Peyer's patch (tissue), 4 donors: ENCODE results near the gene ZNF516. TPM values are rescaled to one million over a fixed set of nuclear protein-coding genes. Genes with fewer than 3 reads are reported as not detected.

Experiments
- DNase-seq, 3 donors: peaks; one replicate each; pipeline ENCODE4 v3.0.0-alpha.2; 2017 to 2019
- H3K27ac ChIP-seq, 4 donors: fragments of 200-600 bp; sonication (generic); one replicate each; pipeline ENCODE4 v1.5.1; 2016 to 2019
- H3K27me3 ChIP-seq, 2 donors: fragments of 200-600 bp; sonication (generic); one replicate each; pipeline ENCODE4 v1.5.1; 2019
- H3K36me3 ChIP-seq, 3 donors: fragments of 200-600 bp; sonication (generic); one replicate each; pipeline ENCODE4 v1.5.1; 2016 to 2019
- H3K4me1 ChIP-seq, 4 donors: fragments of 200-600 bp; sonication (generic); one replicate each; pipeline ENCODE4 v1.5.1; 2016 to 2019
- H3K4me3 ChIP-seq, 4 donors: fragments of 200-600 bp; sonication (generic); 1 replicate in 3 of 4; 2 replicates in 1 of 4; pipeline ENCODE4 v1.5.1; 2016 to 2019; ENCODE audit warnings: mild to moderate bottlenecking in 1 of 4
- H3K9me3 ChIP-seq, 4 donors: fragments of 200-600 bp; sonication (generic); one replicate each; pipeline ENCODE4 v1.5.1; 2016 to 2019; ENCODE audit warnings: mild to moderate bottlenecking in 1 of 4
- CTCF ChIP-seq, 6 experiments: fragments of 450-650 bp in 4 of 6; fragments of 200-600 bp in 2 of 6; sonication (generic) in 1 of 6; IDR thresholded peaks; one replicate each; pipeline ENCODE4 v1.5.1; 2017 to 2019; ENCODE audit warnings: antibody characterized with exemption in 6 of 6, mild to moderate bottlenecking in 3 of 6, moderate library complexity in 1 of 6
- POLR2A ChIP-seq, 2 donors: fragments of 450-650 bp; IDR thresholded peaks; one replicate each; pipeline ENCODE4 v1.5.1; 2017; ENCODE audit warnings: antibody characterized with exemption in 2 of 2, mild to moderate bottlenecking in 2 of 2, moderate library complexity in 2 of 2
- total RNA-seq, 4 donors: library from RNA; depleted of rRNA; stranded (reverse); fragments of >200 nt; gene quantifications; one replicate each; pipeline ENCODE4 v1.1.0, GENCODE V29; 2016

The ZNF516 gene
- total RNA-seq, 4 donors from 2014 or later = 19.8 to 39.6 (median 25.7) TPM

DNA sequence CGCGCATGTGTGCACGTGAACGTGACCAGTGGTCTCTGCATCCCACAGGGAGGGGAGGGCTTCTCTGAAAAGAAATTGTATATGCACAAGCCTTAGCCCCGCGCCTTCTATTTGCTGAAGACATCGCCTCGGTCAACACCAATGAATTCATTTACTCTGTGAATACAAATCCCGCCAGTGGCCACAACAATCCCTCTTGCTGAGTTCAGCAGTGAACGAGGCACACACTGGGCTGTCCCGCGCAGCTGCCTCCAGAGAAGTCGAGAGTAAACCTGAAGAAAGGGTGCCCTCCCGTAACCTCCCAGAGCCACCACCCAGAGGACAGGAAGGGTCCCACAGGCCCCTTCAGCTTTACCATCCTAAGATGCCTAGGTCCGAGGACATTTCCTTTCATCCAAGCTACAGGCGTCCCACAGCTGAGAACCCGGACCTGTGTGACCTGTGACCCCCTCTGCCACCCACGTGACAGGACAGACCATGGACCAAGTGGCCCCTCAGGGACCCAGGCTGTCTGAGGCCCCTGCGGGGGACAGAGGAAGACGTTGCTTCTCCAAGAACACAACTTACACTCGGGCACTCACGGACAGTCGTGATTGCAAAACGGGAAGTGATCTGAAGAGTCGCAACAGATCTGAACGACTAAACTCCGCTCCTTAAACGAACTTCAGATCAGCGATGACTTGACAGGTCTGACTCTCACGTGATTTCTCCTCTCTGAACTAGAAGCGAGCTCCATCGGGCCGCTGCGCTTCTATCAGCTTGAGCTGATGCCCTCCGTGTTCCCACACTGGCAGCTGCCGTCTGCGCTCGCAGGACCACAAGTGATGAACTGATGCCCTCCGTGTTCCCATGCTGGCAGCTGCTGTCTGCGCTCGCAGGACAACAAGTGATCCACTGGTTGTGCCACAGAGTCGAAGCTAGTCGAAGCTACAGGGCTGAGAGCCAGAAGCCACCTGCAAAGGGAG, 92.7 kb downstream of the ZNF516 start:
- no peak overlapping the region for H3K4me3 ChIP-seq
- H3K4me1 ChIP-seq = no peaks in the 10 kb centered on the region
- no peak overlapping the region for H3K27ac ChIP-seq
- H3K9me3 ChIP-seq = no peaks in the 10 kb centered on the region
- no peaks in the 10 kb centered on the region for H3K36me3 ChIP-seq
- H3K27me3 ChIP-seq = no peaks in the 10 kb centered on the region
- DNase-seq = no peak
- TF ChIP-seq POLR2A (IDR thresholded peaks at IDR 0.05) (no peak), CTCF (IDR thresholded peaks at IDR 0.05) (no peak)

- peak in 1 of 3 donors; percentile 70 for DNase-seq
- TF ChIP-seq CTCF (IDR thresholded peaks at IDR 0.05) (no peak), POLR2A (IDR thresholded peaks at IDR 0.05) (no peak)
- Histone ChIP-seq H3K27ac (no peak overlapping the region), H3K4me1 (no peaks in the 10 kb centered on the region), H3K4me3 (no peak overlapping the region), H3K36me3 (no peaks in the 10 kb centered on the region), H3K9me3 (no peaks in the 10 kb centered on the region), H3K27me3 (no peaks in the 10 kb centered on the region)
These were observed 93.5 kb downstream of the ZNF516 start for GRCh38 chr18:76401498-76401897.

GRCh38 chr18:76399613-76400391, 95.2 kb downstream of the ZNF516 start:
- Histone ChIP-seq H3K4me3 (no peak overlapping the region), H3K36me3 (no peaks in the 10 kb centered on the region), H3K4me1 (no peaks in the 10 kb centered on the region), H3K9me3 (no peaks in the 10 kb centered on the region), H3K27me3 (no peaks in the 10 kb centered on the region), H3K27ac (no peak overlapping the region)
- no peak for TF ChIP-seq CTCF (IDR thresholded peaks at IDR 0.05)
- no peak for TF ChIP-seq POLR2A (IDR thresholded peaks at IDR 0.05)
- peak in 1 of 3 donors; percentile 31 for DNase-seq

DNA sequence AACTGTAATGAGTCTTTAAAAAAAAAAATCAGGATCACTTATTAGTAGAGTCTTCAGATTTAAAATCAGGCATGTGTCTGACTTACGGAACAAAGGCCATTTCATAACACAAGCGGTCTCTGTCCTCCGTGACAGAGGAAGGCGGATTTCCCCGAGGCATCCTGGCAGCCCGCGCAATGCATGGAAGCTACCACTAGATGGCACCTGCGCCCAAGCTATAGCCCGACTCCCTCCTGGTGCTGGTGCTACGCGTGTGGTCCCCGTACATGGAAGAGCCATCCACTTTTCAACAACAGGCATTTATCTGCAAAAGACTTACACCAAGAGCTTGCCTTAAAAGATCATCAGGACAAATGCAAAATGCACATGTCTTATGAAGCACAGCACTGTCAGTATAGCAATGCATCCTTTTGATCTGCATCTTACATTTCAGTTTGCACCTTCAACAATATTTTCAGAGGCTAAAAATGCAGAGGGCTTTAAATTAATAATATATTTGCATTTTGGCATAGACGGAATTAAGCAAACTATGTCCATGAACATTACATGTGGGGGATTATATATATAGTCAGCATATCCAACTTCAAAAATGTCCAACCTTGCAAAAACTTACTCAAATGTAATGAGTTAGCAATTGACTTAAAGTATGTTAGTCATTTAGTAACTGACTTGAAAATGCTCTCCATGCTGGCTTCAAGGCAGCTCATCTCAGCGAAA, 96.0 kb downstream of the ZNF516 start:
- TF ChIP-seq POLR2A (IDR thresholded peaks at IDR 0.05) = no peak
- TF ChIP-seq CTCF (IDR thresholded peaks at IDR 0.05) = peak; percentile 70 to 96 (median 90)
- Histone ChIP-seq H3K9me3 (no peaks in the 10 kb centered on the region), H3K27ac (no peak overlapping the region)

DNA sequence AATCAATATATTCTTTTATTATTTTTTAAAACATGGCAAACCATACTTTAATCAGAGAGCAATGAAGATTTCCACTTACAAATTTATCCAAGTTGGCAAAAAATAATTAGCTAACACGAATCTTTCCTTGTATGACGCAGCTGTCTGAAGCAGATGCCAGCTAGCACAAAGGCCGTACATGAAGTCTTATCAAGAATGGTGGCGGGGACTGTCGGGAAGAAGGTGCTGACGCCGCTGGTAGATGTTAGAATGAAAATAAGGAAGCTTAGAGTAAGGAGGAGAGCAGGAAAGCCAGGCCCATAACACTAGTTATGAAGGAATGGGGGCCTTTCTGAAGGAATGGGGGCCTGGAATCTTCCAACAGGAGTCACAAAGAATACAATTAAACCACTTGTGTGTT, 96.7 kb downstream of the ZNF516 start:
- no peaks in the 10 kb centered on the region for H3K27me3 ChIP-seq
- H3K36me3 ChIP-seq = no peaks in the 10 kb centered on the region
- H3K27ac ChIP-seq = no peak overlapping the region
- H3K9me3 ChIP-seq = no peaks in the 10 kb centered on the region
- peak in 1 of 3 donors; percentile 42 for DNase-seq
- TF ChIP-seq POLR2A (IDR thresholded peaks at IDR 0.05) (no peak), CTCF (IDR thresholded peaks at IDR 0.05) (no peak)
- no peak overlapping the region for H3K4me3 ChIP-seq
- no peaks in the 10 kb centered on the region for H3K4me1 ChIP-seq

More for the DNA sequence above, 96.0 kb downstream of the ZNF516 start:
- peak; percentile 63 to 88 (median 85) for DNase-seq
- Histone ChIP-seq H3K4me3 (no peak overlapping the region), H3K27me3 (no peaks in the 10 kb centered on the region), H3K4me1 (no peaks in the 10 kb centered on the region), H3K36me3 (no peaks in the 10 kb centered on the region)
